HG02571 (cell line): Measurements from ENCODE around the gene CTNND2.

Experiments
- ATAC-seq: cut with Tn5 transposase; IDR thresholded peaks from one replicate; pipeline ENCODE4 v1.9.1; 2021; ENCODE audit warnings: mild to moderate bottlenecking, moderate library complexity; ENCODE audit not compliant: unreplicated experiment

Gene CTNND2, protein sequence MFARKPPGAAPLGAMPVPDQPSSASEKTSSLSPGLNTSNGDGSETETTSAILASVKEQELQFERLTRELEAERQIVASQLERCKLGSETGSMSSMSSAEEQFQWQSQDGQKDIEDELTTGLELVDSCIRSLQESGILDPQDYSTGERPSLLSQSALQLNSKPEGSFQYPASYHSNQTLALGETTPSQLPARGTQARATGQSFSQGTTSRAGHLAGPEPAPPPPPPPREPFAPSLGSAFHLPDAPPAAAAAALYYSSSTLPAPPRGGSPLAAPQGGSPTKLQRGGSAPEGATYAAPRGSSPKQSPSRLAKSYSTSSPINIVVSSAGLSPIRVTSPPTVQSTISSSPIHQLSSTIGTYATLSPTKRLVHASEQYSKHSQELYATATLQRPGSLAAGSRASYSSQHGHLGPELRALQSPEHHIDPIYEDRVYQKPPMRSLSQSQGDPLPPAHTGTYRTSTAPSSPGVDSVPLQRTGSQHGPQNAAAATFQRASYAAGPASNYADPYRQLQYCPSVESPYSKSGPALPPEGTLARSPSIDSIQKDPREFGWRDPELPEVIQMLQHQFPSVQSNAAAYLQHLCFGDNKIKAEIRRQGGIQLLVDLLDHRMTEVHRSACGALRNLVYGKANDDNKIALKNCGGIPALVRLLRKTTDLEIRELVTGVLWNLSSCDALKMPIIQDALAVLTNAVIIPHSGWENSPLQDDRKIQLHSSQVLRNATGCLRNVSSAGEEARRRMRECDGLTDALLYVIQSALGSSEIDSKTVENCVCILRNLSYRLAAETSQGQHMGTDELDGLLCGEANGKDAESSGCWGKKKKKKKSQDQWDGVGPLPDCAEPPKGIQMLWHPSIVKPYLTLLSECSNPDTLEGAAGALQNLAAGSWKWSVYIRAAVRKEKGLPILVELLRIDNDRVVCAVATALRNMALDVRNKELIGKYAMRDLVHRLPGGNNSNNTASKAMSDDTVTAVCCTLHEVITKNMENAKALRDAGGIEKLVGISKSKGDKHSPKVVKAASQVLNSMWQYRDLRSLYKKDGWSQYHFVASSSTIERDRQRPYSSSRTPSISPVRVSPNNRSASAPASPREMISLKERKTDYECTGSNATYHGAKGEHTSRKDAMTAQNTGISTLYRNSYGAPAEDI (N-terminal part only)

DNA sequence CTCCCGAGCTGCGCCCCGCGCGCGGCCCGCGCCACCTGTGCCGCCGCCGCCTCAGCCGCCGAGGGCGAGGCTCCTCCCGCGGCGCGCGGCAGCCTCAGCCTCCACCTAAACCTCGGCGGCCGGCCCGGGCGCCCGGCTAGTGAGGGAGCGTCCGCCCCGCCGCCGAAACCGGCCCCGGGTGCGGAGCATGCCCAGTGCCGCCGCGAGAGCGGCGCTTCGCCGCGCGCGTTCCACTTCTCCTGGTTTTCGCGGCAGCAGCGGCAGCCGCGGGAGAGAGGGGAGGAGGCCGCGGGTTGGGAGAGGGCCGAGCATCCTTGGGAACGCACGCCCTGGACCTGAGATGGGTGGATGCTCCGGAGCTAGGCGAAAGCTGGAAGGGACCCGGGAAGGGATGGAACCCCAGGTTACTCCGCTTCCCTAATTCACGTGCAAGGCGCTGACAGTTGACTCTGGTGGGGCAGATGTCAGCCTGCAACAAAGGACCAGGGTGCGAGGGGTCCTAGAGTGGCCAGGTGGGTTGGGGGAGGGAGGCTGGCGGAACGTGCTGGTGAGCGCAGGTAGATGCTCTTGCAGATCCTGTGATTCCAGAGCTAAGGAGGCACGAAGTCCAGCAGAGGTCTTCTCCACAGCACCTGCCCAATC, at the start of gene CTNND2:
Gene CTNND2, minus strand, starts transcription at position 182 of the 642 bp plus-strand sequence. CDS start 593 bp downstream, outside the sequence.
- ATAC-seq = no peak

DNA sequence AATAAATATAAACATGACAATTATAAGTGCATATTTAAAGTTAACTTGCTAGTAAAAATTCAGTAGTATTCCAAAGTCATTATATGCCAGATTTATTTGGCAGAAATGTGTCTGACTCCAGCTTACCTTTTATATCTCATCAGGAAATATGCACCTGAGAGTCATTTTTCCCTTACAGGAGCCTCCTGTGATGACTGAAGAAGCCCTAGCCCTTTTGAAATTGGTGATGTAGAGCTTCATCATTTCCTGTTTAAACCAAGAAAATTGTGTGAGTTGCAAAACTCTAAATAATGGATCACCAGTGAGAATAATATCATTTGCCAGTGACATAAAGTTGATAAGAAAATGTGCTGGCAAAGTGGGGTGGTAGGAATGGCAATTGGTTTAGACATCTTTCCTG, 42.1 kb upstream of the CTNND2 start:
- ATAC-seq = no peak

DNA sequence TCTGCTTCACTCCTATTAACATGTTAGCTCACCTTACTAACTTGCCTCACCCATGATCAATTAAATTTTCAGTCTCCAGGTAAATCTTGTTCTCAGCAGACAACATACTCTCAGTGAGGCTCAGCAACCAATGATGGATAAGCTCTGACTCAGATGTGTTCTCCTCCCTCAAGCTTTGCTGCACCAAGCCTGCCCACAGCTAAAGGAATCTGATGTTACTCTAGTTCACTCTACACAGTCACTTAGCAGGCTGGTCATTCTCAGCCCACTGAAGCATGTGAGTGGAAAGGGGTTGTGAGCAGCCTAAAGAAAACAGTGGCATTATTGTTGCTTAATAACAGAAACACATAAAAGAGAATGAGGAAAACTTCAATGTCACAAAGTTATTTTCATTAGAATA, 37.3 kb upstream of the CTNND2 start:
- no peak for ATAC-seq

DNA sequence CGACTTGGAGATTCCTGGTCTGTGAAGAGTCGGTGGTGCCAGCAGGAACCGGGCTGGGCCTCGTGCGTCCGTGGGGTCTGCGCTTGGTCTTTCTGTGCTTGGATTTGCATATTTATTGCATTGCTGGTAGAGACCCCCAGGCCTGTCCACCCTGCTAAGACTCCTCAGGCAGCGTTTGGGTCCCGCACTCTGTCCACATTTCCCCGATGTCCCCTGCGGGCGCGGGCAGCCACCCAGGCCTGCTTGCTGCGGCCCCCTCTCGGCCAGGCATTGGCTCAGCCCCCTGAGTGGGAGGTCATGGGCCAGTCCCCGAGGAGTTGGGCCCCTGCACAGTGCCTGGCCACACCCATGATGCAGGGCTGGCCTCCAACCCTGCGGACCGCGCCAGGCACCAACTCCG, 27.4 kb upstream of the CTNND2 start:
- ATAC-seq = no peak

DNA sequence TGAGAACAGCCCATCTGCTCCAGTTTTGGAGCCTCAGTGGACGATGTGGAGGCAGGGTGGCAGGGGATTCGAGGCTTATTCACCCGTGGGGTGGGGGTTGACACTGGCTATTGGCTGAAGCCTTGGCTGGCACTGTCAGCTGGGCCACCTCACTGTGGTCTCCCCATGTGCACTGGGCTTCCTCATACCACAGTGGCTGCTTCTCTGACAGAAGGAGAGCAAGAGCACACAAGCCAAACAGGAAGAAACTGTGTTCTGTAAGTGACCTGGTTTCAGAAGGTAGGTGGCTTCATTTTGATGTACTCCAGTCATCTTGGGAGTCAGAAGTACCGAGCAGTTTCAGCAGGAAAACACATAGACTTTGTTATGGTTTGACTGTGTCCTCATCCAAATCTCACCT, 24.7 kb upstream of the CTNND2 start:
- no peak for ATAC-seq

DNA sequence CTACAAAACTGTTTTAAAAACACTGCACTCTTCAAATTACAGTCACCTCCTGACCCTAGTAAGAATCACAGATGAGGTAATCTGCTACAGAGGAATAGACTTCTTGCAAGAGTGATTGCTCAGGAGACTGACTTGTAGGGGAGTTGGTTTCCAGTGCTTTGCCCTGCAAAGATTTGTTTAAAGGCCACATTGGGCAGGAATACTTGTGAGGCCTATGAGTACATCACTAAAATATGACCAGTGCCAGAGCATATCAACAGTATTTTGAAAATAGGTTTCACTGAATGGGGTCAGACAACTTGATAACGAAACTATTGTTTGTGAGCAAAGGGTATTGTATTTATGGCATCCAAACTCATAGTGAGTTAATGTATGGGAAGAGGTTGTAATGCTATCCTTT, 21.5 kb upstream of the CTNND2 start:
- no peak for ATAC-seq

DNA sequence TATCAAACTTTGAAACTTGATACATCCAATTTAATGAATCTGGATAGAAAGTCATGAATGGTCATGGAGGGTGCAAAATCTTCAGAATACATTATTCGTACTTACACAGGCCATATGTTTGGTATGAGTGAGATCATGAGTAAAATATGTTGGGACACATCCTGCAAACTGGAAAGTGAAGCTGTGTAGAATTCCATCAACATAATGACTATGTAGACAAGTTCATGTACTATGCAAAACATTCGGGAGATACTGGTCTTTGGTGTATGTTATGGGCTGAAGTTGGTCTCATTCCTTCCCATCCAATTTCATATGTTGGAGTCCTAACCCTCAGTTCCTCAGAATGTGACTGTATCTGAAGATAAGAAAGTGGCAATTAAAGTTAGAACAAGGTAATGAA, 18.1 kb upstream of the CTNND2 start:
- no peak for ATAC-seq

DNA sequence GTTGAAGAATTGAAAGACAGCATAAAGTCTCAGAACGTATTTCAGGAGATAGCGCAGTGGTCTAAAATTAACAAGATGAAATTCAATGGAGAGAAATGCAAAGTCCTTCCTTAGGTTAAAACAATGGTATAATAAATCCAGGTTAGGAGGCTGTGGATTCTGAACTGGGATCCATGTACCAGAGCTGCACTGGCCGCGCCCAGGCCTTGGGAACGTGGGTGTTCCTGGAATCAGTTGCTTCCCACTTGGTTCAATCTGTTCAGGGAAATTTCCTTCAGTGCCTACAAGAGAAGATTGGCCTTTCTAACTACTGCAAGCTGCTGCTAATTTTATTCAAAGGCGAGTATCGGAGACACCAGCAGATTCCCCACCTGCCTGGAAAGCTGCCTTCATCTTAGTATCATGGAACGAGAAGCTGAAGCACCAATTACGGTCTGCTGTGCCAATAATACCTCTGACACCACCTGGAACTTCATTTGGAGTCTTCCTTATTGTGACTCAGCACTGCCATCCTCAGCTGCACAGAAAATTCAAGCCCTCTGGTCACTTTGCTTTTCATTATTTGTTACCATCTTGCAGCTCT, 14.3 kb upstream of the CTNND2 start:
- ATAC-seq = no peak

DNA sequence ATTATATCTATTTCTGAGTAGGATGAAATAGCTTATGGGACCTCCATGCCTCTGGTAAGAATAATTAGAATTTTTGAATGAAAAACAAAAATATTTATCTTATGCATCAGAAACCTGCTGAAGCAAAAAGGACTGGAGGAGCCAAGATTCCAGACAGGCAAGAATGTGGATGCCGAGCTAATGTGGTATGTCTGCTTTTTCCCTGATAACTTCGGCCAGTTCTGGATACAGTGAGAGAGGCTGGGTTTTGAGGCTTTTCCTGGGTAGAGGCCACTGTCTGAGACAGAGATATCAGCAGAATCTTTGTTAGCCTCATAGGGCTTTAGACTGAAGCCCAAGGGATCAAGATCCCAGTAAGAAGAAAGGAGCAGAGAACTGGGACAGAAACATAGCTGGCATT, 5.2 kb upstream of the CTNND2 start:
- no peak for ATAC-seq

DNA sequence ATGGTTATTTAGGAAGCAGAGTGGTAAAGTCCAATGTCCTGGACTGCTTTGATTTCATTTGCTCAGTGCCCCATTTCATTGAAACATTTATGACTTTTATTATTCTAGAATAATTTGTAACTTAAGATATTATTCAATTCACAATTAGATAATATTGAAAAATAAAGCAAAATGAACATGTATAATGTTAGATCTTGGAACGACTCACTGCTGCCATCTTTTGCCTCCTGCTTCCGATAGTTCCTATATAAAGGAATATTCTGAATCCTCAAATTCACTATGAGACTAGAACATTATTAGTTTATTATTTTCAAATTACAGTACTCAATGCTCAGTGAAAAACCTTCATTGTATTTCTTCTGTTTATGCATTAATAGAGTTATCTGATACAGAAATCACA, 2.3 kb upstream of the CTNND2 start:
- ATAC-seq = no peak

DNA sequence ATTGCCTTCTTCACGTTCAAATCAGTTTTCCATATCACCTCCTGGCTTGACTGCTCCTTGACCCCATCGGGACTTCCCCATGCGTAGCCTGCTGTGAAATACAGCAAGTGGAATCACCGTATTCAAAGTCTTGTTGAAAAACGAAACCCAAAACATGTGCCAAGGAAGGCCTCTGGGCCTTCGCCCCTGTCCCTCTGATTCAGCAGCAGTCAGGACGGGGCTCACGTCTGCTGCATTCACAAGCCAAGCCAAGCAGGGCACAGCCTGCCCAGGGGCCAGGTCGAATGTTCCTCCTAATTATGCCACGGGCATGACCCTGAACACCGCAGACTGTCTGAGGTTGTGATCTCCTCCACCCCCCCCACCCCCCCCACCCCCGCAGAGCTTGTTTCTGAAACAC, 960 bp upstream of the CTNND2 start:
- no peak for ATAC-seq

DNA sequence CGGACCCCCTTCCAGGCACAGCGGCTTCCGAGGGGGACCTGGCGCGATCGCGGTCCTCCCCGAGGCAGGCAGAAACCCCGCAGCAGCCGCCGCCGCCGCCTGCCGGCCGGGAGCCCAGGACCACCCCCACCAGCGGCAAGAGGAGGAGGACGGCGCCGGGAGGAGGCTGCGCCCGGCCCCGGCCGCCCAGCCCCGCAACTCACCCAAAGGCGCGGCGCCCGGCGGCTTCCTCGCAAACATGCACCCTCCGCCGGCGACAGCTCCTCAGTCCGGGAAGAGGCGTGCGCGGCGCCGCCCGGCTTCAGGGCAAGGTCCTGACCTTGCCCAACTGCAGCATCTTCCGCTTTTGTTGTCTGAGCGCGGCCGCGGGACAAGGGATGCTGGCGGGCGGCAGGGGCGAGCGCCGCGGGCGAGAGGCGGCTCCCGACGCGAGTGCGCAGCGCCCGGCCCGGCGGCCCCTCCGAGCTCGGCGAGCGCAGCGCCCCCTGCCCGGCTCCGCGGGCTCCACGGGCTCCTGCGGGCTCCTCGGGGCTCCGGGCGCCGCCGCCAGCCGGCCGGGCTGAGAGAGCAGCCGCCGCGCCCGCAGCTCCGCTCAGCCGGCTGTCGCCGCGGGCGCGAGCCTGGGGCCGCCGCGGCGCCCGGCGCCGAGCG, 507 bp downstream of the CTNND2 start:
- no peak for ATAC-seq

DNA sequence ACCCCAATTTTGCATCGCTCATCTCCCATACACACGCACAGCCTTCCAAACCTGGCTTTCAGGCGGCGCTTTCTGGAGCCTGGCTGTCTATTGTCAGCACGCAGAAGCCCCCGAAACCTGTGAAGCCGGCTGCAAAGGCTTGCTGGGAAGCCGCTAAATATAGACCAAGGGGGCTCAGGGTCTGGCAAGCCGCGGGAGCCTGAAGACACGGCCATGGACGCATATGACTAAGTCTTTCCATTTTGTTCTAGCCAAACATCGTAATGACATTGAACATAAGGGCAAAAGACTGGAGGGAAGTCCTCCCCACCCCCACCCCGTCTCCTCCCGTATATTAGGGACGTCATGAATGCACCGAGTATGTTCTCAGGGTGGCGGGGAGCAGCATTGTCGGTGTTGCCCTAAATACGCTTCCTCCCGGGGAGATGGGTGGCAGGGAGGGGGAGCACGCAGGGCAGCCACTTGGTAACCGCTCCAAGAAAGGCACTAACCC, 1.1 kb downstream of the CTNND2 start:
- ATAC-seq = no peak

DNA sequence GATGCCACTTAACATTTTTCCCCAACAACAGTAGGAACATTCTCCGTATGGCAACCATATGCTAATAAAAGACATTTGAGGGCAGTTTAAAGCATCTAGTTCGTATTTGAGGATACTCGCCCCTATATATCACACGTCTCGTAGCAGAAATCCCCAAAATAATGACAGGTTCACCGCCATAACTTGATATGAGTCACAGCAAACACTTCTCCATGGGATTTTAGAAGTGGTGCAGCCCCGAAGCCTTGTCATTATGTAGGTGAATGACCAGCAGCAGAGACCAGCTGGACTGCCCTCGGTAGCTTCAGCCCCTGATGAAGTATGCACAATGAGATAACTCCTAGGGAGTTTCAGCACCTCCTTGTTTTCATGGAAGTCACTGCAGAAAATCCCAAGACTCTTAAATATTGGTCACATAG, 2.0 kb downstream of the CTNND2 start:
- ATAC-seq = no peak

DNA sequence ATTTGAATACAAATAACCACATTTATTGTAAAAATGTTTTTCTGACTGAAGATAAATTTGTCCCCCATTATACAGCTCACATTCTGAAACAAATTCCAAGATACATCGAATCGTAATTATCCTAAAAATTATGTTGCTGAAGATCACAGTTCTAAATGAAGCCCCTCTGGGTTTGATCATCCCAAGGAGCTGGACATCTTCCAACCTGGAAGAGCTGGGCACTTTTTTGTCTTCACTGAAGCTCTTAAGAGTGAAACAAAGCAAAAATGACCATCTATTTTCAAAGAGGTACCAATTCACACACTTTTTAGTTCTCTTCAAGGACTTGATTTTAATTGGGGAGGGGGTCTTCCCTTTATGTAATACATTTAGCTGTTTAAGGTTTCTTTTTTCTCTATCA, 5.5 kb downstream of the CTNND2 start:
- ATAC-seq = no peak

DNA sequence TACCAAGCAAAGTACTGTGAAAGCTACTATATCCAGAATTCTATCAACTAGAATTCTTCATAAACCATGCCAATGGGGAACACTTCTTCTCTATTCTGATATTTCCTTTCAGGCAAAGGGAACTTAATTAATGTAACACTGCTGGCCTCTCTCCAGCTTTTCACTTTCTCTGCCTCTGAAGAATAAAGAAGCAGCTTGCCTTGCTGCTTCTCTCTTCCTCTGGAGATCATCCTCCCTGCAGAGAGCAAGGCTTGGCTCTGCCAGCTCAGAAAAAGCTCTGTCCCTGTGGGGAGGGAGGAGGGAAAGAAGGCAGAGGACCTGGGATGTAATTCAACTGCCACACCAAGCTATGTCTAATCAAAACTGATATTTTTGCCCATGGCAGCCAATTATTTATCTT, 6.5 kb downstream of the CTNND2 start:
- ATAC-seq = no peak

DNA sequence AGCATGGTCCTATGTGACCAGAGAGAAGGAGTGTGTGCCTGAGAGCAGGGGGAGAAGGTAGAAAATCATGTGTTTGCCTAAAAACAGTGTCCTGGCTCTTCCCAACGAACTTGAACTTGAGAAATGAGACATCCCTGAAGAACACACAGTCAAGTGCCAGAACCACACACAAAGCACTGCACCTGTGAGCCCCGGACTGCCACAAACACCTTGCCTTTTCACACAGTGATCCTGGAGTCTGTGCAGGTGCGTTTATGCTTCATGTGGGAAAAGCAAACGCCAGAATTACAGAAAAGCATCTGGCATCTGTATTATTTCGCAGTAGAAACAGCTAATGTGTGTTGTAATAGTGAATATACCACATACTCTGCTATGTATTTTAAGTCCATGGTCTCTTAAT, 9.3 kb downstream of the CTNND2 start:
- no peak for ATAC-seq

DNA sequence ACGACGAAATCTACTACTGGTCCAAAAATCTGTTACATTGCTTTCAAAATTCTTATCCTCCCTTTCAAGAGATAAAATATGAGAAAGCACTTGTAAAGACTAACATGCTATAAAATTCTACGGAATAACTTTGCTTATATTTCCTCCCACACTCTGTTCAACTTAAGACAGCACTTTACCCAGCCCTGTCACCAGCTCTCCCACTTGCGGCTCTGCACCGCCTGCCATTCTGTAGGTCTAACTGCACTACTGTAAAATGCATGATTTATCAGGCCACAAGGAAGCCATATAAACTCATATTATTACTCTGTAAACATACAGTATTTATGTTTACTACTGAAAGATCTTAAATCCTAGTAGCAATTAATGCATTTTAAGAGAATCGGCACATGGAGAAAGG, 11.4 kb downstream of the CTNND2 start:
- no peak for ATAC-seq

DNA sequence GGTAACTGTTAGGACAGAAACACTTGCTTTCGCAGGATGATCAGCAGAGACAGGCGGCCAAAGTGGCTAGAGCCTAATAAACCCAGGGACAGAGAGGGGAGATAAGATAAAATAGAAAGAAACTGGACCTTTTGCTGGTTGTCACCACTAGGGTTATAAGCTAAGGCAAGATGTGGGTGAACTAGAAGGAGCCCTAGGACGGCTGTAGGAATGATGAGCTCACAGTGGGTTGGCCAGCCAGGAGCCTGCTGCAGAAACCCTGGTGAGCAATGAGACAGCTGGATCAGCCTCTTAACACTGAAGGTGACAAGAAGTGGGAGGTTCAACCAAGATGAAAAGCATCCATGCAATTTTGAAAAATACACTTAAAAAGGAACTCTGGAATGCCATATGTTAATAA, 13.5 kb downstream of the CTNND2 start:
- ATAC-seq = no peak

DNA sequence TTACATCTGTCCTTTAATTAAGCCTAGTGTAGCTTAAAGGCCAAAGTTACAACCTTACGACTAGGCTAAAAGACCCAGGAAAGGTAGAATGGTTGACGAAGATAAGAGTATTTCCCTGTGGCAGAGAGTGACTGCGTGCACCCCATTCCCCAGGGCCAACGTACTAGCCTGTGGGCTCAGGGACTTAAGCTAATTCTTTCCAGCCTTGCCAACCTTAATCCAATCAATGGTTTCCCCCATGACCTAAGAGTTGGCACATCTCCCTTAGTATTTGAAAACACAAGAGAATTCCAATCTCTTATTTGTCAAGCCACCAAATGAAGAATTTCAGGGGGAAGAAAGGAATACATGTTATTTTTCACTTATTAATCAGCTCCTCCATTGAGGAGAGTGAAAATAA, 16.0 kb downstream of the CTNND2 start:
- no peak for ATAC-seq
